ENCODE data around the gene FAM168A.

The FAM168A gene

DNA sequence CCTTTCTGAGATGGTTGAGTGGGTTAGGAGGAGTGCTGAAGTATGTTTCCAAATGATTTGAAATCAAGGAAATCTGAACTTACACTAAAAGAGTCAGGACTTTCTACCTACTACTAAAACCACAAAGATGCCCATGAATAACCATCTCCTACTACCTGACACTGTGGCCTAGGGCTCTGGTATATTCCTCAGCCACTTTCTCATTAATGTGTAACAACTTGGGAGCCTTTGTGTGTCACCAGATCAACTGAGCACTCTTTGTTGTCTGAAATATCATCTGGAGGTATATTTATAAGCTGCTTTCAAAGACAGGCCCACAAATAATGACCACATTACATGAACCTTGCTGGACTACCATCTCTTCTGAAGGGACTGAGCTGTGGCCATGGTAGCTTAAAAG is 177.8 kb downstream of the FAM168A start:
- no peak for DNase-seq

DNA sequence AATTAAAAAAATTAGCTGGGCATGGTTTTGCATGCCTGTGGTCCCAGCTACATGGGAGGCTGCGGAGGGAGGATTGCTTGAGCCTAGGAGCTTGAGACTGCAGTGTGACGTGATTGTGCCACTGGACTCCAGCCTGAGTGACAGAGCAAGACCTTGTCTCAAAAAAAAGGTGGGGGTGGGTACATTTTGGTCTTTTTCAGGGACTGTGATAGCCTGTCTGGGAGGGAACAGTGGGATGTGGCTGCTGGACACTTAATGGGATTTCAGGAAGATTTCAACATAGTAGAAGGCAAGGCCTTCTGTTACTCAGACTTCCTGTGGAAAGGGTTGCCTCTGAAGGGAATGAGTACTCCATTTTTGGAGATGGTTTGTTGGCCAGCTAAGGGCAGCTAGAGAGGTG is 181.1 kb downstream of the FAM168A start:
- DNase-seq, result peak; percentile 56

DNA sequence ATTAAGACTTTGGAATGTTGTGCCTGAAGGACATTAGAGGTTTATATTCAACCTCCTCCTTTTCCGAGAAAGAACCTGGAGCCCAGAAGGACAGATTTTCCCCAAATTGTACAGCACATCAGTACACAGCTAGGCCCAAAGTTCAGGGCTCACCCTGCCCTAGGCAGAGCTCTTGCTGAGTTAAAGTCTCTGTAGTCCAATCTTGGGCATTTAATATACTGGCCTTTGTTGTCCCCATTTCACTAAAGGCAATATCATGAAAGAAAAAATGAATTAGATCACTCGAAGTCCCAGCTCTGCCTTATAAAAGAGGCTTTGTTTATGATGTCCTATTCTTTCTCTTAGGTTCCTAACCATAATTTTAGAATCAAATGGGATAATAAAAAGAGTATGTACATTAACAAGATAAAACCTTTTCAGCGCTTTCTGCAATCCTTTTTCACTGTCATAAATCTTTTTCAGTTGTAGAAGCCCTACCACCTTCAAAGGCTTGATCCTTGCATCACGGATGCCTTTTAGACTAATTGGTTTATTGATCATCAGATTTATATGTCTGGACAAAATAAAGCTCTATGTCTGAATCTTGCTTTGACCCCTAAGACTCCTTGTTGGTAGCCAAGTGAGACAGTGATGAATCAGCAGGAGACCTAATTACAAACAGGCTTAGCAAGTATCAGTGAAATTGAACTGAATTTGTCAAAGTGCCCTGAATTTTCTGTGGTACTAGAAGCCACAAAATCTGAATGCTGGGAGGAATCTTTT is 181.9 kb downstream of the FAM168A start:
- DNase-seq, result peak; percentile 84

DNA sequence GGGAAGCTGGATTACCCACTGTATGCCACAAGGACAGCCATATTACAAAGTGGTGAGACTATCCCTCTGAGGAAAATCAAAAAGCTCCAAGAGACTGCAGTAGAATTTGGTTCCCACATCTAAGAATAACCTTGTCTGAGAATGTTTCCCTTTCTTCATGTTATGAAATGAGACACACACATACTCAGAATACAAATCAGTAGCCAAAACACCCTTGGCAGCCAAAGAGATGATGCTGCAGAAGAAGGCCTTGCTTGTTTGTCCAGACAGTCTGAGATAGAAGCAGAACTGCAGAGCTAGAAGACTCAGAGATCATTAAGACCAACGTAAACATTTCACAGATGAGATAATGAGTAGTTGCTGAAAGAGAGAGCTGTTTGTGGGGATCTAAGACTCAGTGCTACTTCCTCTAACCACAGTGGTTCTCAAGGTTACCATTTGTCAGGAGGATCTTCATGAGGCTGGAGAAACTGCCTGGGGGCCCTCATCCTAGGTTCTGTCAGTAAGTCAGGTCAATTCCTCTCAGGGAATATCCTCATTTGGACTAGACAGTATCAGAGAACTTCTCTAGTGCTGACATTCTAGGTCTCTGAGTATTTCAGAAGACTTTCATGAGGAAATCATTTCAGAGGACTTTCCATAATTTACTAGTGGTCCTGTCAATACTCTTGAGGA is 182.8 kb downstream of the FAM168A start:
- DNase-seq, result peak; percentile 85

DNA sequence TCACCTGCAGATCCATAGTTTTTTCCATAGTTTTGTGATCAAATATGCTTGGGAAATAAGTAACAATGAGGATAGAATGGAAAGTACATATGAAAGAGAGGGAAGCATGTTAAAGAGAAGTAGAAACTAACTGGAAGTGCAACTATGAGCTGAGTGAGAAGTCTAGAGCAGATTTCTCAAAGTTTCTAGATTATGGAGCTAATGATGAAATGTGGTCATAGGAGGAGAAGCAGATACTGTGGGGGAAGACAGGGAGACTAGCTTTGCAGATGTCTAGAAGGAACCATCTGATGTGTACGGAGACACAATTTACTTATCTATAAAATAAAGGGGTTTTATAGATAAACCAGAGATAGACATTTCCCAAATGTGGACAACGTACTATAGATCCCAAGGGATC is 184.7 kb downstream of the FAM168A start:
- DNase-seq, result no peak

DNA sequence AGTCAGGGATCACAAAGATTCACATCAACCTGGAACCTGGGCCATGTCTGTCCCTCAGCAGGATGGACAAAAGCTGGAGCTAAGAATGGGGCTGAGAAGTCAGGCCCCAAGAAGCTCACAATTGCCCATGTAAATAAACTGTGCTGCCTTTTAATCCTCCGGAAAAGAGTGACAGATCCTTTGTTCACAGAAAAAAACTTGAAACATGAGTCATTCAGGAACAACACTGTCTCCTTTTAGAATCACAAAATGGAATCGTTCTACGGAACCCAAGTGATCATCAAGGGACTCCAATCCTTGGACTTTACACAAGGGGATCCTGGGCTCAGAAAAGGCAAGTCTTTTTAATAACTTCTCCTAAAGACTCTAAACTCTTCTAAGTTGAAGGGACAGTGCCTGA is 185.6 kb downstream of the FAM168A start:
- no peak for DNase-seq

DNA sequence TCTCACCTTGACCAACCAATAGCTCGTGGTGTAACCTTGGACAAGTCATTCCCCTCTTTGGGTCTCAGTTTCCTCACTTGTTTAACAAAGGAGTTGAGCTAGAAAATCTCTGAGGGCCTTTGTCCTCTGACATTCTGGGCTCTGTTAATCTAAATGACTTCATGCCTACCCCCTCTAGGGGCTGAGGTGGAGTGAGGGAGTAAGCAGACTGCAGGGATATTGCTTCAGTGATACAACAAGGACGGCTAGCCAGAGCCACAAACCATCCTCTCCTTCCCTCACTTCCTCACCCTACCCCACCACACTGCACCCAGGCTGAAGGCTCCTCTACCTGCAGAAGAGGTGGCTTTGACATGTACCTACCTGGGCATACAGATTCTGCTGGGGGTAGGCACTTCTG is 186.9 kb downstream of the FAM168A start:
- no peak for DNase-seq

DNA sequence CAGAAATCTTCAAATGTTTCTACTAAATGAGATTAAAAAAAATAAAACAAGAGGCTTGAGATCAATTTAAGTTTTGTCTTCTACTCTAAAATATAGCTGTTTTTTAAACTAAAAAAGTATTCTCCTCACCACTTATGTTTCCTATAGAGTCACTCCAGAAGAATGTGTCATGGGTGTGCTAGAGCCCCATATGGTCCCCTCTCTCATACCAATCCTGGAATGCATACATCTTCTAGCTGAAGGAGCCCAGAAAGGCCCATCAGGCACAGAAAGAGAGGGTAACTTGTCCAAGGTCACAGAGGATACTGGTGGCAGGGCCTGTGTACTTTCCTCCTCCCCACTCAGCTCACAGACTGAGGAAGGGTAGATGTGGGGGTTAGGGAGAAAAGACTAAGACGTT is 187.3 kb downstream of the FAM168A start:
- peak; percentile 53 for DNase-seq

DNA sequence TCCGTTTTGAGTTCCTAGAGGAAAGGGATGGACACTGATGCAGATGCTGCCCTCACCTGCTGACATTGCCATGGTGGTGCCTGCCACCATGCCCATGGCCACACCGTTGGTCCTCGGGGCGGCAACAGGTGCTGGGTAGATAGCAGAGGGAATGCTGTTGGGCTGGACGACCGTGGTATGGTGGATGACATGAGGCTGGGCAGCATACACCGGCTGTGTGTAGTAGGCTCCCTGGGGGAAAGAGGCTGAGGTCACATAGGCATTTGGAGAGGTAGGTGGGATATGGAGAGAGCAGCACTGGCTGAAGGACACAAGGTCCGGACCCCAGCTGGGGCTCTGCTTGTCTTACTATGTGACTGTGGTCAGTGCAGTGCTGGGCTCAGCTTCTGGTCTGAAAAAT is 188.5 kb downstream of the FAM168A start:
- DNase-seq, result no peak

DNA sequence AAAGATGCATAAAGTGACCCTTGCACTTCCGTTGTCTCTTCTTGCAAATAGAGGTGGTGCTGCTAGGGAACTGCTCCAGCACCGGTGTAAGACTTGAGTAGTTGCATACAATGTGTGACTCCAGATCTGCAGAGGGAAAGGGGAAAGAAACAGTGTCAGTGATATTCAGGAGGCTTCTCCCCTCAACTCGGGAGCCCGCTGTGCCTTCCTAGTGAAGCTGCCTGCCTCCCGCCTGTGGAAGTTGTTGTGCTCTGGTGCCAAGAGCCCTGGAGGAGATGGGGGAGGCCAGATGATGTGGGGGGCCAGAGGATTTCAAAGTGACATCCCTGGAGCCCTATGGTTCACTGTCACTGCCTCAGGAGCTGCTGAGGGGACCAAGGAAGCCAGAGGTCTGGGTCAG is 191.3 kb downstream of the FAM168A start:
- no peak for DNase-seq

DNA sequence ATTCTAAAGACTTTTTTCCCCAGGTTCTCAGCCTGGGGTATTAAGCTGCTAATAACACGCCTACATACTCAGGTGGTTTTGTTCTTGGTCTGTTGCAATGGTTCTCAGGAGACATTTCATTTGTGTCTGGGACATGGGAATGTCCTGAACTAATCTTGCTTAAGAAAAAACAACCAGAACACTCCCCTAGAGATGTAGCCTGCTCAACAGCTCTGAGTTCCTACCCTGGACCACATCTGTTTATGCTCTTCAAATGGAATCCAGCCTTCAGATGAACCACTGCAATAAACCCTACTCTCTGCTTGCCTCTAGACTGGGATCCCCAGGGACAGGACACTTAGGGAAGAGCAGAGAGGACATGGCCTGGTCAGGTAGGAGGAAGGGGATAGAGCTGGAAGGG is 191.8 kb downstream of the FAM168A start:
- DNase-seq, result no peak

DNA sequence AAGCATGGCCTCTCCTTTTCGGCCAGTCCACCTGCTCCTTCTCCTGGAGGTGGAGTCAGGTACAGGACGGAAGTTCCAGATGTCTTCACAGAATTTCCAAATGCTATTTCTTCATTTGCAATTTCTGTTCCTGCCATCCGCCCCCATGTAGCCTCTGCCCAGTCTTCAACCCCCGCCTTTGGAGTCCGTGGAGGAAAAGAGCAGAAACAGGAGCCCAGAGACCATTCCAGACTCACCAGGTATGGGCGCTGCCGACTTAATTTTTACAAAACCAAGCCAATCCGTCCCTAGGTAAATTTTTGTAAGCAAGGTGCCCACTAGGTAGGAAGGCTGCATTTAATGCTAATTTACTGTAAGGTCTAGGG is 192.8 kb downstream of the FAM168A start:
- no peak for DNase-seq

DNA sequence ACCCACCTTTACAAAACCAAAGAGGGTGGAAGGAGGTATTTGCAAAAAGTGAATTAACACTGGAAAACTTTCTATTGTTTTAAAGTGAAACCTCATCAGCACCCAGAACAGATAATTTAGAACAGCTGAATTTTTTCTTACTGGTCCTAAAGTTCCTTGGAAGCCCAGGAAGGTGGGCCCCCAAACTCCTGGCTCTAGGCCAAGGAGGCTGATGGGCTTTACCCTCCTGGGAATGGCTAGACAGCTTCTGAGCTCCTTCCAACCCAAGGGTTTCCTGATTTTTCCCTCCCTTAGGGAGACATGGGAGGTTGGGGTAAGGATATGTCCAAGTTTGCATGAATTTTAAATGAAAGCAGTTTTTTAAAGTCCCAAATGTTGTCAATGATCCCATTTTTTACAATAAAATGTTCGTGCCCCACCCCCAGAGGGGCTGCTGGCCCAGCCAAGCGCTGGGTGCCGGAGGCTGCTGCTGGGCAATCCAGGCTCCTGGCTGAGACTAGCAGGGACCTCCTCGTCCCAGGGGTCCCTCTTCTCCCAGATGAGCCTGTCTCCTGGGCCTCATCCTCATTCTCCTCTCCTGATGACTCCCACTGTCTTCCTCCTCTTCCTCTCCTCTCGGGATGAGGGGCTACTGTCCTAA is 193.3 kb downstream of the FAM168A start:
- no peak for DNase-seq

DNA sequence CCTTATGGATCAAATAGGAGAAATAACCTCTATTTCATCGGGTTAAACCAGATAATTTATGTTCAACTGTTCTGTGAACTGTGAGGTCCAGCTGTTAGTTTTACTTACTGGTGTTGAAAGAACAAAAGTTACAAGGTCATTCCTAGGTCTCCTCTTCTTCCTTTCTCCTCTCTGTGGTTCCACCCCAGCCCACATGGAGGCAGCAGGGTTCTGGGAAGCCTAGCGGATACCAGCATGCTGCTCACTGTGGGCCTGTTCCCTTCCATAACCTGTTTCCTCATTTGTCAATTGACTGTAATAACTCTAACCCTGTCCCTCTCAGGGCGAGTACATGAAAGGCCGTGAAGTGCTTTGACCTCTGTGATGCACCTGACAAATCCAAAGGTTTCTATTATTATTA is 193.9 kb downstream of the FAM168A start:
- DNase-seq, result peak; percentile 52

DNA sequence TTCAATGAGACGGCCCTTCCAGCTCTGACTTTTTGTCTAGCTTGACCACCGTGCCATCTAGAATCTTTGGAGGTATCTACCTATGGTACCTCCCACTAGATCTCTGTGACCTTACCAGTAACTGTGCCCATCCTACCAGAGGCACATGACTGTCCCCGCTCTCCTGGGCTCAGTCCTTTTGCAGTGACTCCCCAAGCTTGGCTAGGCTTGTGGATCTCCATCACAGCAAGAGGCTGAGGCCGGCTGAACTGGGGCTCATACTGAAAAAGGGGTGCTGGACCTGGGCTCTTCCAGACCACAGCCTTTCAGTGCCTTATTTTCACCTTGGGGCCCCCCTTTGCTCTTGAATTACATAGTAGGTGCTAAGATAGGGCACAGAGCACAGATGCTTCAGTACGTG is 194.4 kb downstream of the FAM168A start:
- DNase-seq, result no peak

DNA sequence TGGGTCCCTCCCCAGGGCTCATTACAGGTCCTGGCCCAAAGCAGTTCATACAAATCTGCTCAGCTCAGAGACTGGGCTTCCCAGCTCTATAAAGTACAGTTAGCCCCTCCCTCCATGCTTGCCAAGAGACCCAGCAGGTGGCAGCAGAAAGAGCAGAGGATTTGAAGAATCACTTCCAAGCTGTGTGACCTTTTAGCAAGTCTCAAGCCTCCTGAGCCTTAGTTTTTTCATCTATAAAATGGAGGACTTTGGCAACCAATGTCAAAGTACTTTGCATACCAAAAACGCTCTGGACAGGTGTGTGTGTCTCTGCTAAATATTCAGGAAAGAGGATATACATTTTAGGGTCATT is 195.1 kb downstream of the FAM168A start:
- no peak for DNase-seq

DNA sequence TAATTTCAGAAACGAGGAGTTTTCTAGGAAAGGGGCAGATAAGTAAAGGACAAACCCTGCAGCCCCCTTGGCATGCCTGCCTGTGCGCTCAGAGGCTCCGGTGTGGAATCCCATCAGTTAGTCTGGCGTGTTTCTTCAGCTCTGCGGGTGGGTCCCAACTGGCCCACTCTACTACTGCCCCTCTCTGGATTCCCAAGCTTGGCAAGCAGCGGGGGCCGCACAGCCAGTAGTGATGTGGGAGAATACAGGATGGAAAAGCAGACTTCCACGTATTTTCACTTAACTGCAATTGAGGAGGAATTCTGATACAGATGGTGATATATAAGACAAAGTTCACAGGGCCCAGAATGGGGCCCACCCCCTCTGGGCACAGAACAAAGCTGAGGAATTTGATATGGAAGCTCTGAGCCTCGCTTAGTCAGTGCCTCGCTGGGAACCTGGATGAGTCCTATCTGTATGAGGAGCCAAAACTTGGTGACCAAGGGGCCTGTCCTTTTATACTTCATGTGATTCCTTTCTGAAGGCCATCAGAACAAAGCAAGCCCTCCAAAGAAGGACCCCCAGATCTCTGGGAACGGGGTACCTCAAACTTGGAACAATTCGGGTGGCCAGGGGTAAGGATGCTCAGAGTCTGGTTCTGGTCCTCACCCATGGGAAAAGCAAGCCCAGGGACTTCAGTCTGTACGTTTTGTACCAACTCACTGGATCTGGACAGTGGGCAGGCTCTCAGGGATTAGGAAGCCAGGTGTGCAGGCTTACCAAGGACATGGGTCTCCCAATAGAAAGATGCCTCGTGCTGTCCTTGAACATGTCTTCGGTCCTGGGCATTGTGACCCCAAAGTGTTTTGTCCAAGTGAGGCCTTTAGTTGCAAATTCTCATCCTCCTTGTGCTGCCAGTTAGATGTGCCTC is 195.7 kb downstream of the FAM168A start:
- DNase-seq, result no peak

DNA sequence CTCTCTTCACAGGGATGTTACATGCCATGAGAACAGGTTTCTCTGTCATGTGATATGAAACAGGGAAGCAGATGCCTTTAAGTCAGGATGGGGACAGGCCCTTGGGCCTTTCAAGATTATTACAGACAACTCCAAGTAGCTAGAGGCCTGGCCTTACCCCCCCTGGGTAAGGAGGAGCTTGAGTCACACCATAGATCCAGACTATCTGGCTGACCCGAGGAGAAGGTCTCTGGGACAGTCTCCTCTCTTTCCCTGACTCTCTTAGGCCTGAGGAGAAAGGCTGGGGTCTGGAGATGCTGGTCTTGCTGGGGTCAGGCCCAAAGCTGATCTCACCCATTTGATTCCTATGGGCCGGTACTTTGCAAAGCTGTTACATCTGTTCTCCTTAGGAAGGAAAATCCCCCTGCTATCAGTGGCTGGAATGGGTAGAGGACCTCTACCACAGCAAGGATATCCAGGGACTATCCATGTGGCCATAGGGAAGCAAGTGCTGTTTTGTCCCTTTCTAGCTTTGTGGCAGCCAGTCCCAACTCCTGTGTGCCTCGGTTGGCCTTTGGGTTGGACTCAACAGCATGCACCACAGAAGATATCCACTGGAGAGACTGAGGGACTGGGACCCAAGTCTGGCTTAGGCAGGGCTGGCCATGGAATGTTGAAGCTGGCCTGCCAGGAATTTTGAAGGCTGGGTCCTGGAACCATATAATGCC is 196.5 kb downstream of the FAM168A start:
- DNase-seq, result no peak

DNA sequence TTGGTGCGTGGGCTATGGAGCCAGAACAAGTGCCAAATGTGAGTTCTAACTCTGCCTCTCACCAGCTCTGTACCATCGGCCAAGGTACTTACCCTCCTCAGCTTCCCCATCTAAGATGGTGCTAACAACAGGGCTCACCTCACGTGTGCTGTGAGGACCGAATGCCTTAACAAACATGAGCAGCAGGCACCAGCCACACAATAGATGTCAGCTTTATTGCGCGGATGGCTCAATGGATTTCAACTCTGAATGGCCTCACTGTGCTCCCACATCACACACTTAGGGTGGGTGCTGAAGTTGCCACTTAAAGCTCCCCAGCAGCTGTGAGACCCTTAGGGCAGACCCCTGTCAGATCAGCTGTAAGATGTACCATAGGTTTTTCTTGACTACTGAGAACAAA is 197.6 kb downstream of the FAM168A start:
- no peak for DNase-seq

DNA sequence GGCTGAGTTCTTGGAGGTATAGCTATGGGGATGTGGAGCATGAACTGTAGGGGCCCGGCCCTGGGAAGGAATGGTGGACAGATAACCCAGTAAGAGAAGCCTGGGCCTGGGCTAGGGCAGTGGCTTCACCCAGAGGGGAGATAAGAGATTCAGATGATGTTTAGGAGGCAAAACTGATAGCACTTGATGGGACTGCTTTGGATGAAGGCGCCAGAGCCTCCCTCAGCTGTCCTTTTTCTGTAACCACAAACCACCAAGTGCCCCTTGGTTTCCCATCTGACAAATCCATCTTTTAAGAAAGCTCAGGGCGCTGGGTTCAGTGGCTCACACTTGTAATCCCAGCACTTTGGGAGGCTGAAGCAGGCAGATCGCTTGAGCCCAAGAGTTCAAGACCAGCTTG is 198.3 kb downstream of the FAM168A start:
- DNase-seq, result no peak

DNA sequence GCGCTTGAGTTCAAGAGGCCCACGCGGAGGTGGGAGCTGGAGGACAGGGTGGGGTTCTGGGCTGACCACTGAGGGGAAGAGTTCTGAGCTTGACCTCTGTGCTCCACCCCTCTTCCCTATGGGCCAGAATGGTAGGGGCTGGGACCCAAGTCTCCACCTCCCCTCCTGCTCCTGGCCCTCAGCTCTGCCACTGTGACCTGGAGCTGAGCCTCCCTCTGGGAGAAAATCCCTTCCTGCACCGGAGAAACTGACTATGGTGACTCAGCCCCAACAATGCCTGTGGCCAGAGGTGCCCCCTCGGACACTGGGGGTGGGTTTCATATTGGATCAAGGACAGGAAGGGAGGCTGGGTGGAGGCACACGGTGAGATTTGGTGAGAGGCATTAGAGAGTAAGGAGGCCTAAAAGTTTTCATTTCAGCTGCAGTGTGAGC is 198.7 kb downstream of the FAM168A start:
- peak; percentile 28 for DNase-seq

DNA sequence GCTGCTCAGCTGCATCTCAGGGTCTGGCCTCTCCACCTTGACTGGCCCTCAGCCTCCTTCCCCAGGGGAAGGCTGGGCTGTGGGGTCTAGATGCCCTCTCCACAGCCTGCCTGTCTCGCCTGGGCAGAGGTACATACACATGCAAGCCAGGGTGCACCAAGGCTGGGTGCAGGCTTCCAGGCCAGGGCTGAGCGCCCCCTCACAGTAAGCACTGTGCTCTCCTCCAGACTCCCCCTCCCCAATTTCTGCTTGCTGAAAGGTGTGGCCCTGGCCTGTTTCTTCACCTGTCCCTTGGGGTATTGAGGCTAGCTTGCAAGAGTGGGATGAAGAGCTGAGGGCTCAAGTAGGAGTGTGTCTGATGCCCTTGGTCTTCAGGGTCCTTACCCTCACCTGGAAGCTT is 199.2 kb downstream of the FAM168A start:
- DNase-seq, result no peak

DNA sequence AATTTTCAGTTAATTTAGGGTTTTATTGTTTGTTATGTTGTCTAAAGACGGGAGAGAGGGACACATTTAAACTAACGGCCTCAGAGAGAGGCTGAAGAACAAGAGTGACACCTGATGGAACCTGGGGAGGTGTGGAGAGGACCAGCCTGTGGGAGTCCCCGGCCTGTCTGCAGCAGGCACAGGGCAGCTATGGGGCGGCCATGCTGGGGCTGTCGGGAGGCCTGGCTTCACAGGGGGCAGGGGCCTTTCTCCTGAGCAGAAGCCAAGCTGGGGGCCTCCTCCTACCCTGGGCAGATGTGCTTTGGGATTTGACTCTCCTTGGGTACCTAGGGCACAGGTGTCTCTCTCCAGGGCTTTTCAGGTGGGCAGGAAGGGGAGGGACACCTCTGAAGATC is 199.8 kb downstream of the FAM168A start:
- DNase-seq, result no peak
